A673 (cell line): ENCODE measurements around the gene ADAMTS6. TPM values are rescaled to one million over a fixed set of nuclear protein-coding genes. Genes with fewer than 3 reads are reported as not detected.
A peak's percentile ranks its signal among the peaks of the same experiment; 100 is the strongest.

Experiments
- BruUV-seq: library from RNA; stranded (reverse); fragments of 400-500 nt; replicated peaks from 2 replicates; lab custom pipeline; 2021; lab: Mats Ljungman, UMichigan
- CTCF ChIA-PET: fragments of 300-600 bp; sonication (Branson Sonifier 250); formaldehyde crosslinking; loops from one replicate; lab custom pipeline; 2022; ENCODE audit warnings: antibody characterized with exemption; lab: Charles Lee
- POLR2A ChIA-PET: fragments of 300-600 bp; sonication (Branson Sonifier 250); formaldehyde crosslinking; loops from one replicate; lab custom pipeline; 2022; ENCODE audit warnings: antibody characterized with exemption; ENCODE audit not compliant: low non-redundant PET; lab: Charles Lee
- DNase-seq: peaks from one replicate; pipeline ENCODE4 v3.0.0-alpha.2; 2015; ENCODE audit warnings: low spot score
- H3K27ac ChIP-seq: fragments of 200-600 bp; sonication (generic); 2 replicates; pipeline ENCODE4 v1.5.1; 2016; ENCODE audit warnings: mixed run types, low read depth, mild to moderate bottlenecking, mixed read lengths, antibody characterized with exemption, low read length; ENCODE audit not compliant: poor library complexity, severe bottlenecking
- H3K27me3 ChIP-seq: fragments of 200-600 bp; sonication (generic); replicated peaks from 2 replicates; pipeline ENCODE4 v1.6.1; 2017; ENCODE audit warnings: mixed run types, low read depth, mild to moderate bottlenecking, mixed read lengths, antibody characterized with exemption, low read length; ENCODE audit not compliant: insufficient read depth, poor library complexity
- H3K36me3 ChIP-seq: fragments of 200-600 bp; sonication (generic); 2 replicates; pipeline ENCODE4 v1.6.1; 2016; ENCODE audit warnings: mixed run types, mild to moderate bottlenecking, mixed read lengths, antibody characterized with exemption, low read length; ENCODE audit not compliant: insufficient read depth, poor library complexity, severe bottlenecking
- H3K4me1 ChIP-seq: fragments of 200-600 bp; sonication (generic); 2 replicates; pipeline ENCODE4 v1.6.1; 2017; ENCODE audit warnings: mixed run types, mild to moderate bottlenecking, mixed read lengths, antibody characterized with exemption, low read length; ENCODE audit not compliant: insufficient read depth, poor library complexity, severe bottlenecking
- H3K4me3 ChIP-seq: fragments of 200-600 bp; sonication (generic); 2 replicates; pipeline ENCODE4 v1.5.1; 2016; ENCODE audit warnings: low read depth, mixed run types, mild to moderate bottlenecking, mixed read lengths, low read length; ENCODE audit not compliant: poor library complexity, severe bottlenecking
- H3K9me3 ChIP-seq: fragments of 200-600 bp; sonication (generic); 2 replicates; pipeline ENCODE4 v1.6.1; 2016; ENCODE audit warnings: mixed run types, low read depth, mild to moderate bottlenecking, mixed read lengths, antibody characterized with exemption, low read length; ENCODE audit not compliant: poor library complexity, severe bottlenecking
- EZH2 ChIP-seq: fragments of 200-600 bp; sonication (generic); IDR thresholded peaks from 2 replicates; pipeline ENCODE4 v1.6.1; 2017; ENCODE audit warnings: borderline replicate concordance, low read depth, mild to moderate bottlenecking, mixed read lengths, antibody characterized with exemption, low read length; ENCODE audit not compliant: poor library complexity, severe bottlenecking
- intact Hi-C: fragments of 100-400 bp; cut with micrococcal nuclease; formaldehyde crosslinking; loops from one replicate; pipeline ENCODE4 v1.10.0; 2022; ENCODE audit not compliant: unreplicated experiment
- total RNA-seq: library from RNA; stranded (reverse); gene quantifications from 2 replicates; pipeline ENCODE4 v1.2.3, GENCODE V29; 2021
- TF ChIP-seq, protein P1 (sequence below): fragments of 300-800, 200-600 bp; sonication (generic); conservative IDR thresholded peaks from 2 replicates; pipeline ENCODE4 v1.5.1; 2017; ENCODE audit warnings: low read depth, mild to moderate bottlenecking, antibody characterized with exemption, low read length, moderate library complexity, mixed read lengths

The ADAMTS6 gene
- total RNA-seq, 1 experiment from 2014 or later: 2.6 TPM

DNA sequence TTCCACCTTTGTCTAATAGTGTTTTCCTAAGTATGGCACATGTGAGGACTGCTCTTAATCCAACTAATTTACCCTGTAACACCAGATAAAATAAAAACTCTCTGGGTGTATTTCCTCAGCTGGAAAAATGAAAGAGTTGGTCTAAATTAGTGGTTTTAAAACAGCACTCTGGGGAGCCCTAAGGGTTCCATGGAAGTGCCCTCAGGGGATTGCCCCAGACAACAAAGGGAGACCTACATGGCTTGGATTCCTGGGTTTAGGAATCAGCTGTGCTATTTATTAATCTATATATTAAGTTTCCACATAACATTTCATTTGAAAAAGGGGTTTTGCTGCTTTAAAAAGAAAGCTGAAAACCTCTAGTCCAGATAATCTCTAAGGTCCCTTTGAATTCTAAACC is 20.2 kb downstream of the ADAMTS6 start:
- Histone ChIP-seq H3K4me3 (no peak overlapping the region), H3K27me3 (no peaks in the 10 kb centered on the region), H3K4me1 (no peaks in the 10 kb centered on the region), H3K27ac (no peak overlapping the region), H3K36me3 (no peaks in the 10 kb centered on the region), H3K9me3 (no peaks in the 10 kb centered on the region)
- CTCF ChIA-PET: no interaction called here
- intact Hi-C loops: no loop called here
- TF ChIP-seq, protein P1, sequence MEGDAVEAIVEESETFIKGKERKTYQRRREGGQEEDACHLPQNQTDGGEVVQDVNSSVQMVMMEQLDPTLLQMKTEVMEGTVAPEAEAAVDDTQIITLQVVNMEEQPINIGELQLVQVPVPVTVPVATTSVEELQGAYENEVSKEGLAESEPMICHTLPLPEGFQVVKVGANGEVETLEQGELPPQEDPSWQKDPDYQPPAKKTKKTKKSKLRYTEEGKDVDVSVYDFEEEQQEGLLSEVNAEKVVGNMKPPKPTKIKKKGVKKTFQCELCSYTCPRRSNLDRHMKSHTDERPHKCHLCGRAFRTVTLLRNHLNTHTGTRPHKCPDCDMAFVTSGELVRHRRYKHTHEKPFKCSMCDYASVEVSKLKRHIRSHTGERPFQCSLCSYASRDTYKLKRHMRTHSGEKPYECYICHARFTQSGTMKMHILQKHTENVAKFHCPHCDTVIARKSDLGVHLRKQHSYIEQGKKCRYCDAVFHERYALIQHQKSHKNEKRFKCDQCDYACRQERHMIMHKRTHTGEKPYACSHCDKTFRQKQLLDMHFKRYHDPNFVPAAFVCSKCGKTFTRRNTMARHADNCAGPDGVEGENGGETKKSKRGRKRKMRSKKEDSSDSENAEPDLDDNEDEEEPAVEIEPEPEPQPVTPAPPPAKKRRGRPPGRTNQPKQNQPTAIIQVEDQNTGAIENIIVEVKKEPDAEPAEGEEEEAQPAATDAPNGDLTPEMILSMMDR: no peak
- no peak for TF ChIP-seq EZH2
- BruUV-seq: no TSS peak
- DNase-seq: peak; percentile 47
- POLR2A ChIA-PET: no interaction called here

DNA sequence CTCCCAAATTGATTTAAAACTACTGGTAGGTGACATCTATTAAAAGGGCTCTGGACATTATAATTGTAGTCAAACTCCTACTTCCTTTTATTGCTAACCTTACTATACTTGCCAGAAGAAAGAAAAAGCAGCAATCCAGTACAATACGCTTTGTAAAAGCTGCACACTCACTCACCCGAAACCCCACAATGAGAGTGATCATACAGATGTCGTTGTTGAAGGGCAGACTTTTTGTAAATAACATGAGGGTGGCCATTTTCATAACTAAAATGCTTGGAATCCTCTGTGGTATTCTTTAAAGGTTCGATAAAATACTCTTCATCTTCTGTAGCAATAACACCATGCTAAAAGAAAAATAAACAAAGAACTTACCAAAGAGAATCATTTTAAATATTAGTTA is 21.7 kb downstream of the ADAMTS6 start:
- Histone ChIP-seq H3K36me3 (no peaks in the 10 kb centered on the region), H3K27ac (no peak overlapping the region), H3K9me3 (no peaks in the 10 kb centered on the region), H3K27me3 (no peaks in the 10 kb centered on the region), H3K4me1 (no peaks in the 10 kb centered on the region), H3K4me3 (no peak overlapping the region)
- ChIA-PET CTCF (no interaction called here), POLR2A (no interaction called here)
- intact Hi-C loops: no loop called here
- TF ChIP-seq, protein P1: no peak
- no peak for TF ChIP-seq EZH2
- no peak for DNase-seq
- BruUV-seq: no TSS peak

DNA sequence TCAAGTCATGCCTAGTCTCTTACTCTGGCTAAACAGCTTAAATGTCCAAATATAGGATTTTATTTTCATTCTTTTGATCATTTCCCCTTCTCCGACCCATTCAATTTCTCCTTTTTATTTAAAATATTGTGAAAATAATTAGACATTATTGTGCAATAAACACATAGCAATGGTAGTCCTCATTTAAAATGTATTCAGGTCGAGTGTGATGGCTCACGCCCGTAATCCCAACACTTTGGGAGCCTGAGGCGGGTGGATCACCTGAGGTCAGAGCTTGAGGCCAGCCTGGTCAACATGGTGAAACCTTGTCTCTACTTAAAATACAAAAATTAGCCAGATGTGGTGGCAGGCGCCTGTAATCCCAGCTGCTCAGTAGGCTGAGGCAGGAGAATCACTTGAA is 26.7 kb downstream of the ADAMTS6 start:
- no peak overlapping the region for H3K27ac ChIP-seq
- no peaks in the 10 kb centered on the region for H3K9me3 ChIP-seq
- ChIA-PET POLR2A (no interaction called here), CTCF (no interaction called here)
- H3K36me3 ChIP-seq: no peaks in the 10 kb centered on the region
- no peak for DNase-seq
- H3K4me3 ChIP-seq: no peak overlapping the region
- no TSS peak for BruUV-seq
- H3K27me3 ChIP-seq: no peaks in the 10 kb centered on the region
- no peaks in the 10 kb centered on the region for H3K4me1 ChIP-seq
- TF ChIP-seq, protein P1: no peak
- TF ChIP-seq EZH2: no peak
- intact Hi-C loops: no loop called here
